Kidney capillary endothelial cell (primary cell): Measurements from ENCODE around the gene TRPM5.

Experiments
- DNase-seq: peaks from one replicate; pipeline ENCODE4 v3.0.0-alpha.2; 2018; ENCODE audit warnings: low spot score

The TRPM5 gene

GRCh38 chr11:2420502-2421225 lies 23.6 kb downstream of the TRPM5 start:
- DNase-seq = peak; percentile 70

DNA sequence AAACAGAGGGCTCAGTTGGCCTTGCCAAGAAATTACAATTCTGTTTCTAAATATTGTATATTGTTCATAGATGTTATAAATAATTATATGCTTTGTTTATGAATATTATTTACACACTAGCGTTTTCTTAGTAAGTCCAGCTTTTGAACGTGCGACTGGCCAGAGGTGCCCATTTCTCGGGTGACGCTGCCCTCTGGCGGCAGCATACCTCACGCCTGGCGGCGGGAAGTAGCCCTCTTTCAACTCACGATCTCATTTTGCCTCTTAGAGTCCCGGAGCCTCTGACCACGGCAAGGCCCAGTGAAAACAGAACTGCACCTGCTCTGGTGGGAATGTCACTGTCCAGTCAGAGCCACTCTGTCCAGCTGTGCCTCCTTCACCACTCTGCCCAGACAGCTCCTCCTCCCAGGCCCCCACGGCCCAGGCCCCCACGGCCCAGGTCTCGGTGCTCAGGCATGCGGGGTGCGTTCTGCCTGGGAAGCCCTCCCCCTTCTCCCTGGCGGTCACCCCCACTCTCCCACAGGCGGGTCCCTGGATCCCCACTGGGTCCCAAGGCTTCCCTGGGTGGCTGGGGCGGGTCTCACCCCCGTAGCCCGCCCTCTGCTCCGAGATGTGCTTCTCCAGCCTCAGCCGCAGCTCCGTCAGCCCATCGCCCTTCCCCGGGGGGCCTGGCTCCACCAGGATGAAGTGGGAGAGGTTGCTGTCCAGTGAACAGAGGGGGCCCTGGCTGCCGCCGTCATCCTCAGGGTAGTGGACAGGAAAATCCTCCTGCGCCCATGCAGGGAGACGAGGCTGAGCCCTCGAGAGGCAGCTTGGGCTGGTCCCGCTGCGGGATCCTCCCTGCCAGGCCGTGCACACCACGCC lies 24.4 kb downstream of the TRPM5 start:
- DNase-seq = peak; percentile 70

- no peak for DNase-seq
These were observed 25.5 kb downstream of the TRPM5 start for GRCh38 chr11:2418693-2419360.

GRCh38 chr11:2417856-2418692 lies 26.2 kb downstream of the TRPM5 start:
- DNase-seq = no peak

- DNase-seq = no peak
These were observed 27.5 kb downstream of the TRPM5 start for GRCh38 chr11:2416765-2417164.

DNA sequence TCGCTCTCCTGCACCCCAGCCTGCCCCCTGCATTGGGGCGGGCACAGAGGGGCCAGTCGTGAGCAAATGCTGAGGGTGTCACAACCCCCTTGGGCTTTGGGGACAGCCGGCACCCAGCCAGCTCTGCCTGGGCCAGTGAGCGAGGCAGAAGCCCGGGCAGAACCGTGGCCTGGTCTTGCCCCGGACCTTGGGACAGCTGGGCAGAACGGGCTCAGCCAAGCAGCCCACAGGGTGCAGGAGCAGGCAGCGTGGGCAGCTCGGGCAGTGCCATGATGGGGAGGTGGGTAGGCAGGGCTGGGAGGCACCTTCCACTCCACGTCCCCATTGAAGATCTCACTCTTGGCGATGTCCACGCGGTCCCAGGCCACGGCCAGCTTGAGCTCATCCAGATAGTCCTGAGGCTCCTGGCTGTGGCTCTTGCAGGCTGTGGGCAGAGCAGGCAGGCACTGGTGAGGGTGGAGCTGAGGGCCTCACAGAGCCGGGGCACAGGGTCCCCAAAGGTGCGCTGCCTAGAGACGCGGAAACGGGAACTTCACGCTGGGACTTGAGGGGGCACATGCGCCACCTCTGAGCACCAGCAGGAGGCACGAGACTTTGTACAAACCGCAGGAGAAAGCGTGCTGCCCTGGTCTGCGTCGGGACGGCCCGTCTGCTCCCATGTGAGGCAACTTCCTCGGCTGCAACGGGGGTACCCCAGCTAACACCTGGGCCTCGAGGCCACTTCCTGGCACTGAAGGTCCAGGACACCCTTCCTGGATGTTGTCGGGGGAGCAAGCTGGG lies 28.5 kb downstream of the TRPM5 start:
- DNase-seq = no peak

DNA sequence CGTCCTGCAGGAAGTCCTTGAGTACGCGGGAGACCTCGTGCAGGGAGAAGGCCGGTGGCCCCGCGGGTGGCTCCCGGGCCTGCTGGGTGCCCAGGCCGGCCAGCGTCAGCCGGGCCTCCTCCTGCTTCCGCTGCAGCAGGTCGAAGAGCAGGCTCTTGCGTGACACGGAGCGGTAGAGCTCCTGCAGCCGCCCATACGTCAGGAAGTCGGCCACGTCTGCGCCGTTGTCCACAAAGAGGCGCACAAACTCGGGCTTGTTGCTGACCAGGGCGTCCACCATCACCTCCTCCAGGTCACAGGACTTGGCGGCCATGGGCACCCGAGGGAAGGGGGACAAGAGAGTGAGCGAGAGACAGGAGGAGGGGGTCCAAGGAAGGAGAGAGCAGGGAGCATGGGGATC lies 29.1 kb downstream of the TRPM5 start:
- no peak for DNase-seq

- no peak for DNase-seq
These were observed 29.7 kb downstream of the TRPM5 start for GRCh38 chr11:2414616-2415015.

DNA sequence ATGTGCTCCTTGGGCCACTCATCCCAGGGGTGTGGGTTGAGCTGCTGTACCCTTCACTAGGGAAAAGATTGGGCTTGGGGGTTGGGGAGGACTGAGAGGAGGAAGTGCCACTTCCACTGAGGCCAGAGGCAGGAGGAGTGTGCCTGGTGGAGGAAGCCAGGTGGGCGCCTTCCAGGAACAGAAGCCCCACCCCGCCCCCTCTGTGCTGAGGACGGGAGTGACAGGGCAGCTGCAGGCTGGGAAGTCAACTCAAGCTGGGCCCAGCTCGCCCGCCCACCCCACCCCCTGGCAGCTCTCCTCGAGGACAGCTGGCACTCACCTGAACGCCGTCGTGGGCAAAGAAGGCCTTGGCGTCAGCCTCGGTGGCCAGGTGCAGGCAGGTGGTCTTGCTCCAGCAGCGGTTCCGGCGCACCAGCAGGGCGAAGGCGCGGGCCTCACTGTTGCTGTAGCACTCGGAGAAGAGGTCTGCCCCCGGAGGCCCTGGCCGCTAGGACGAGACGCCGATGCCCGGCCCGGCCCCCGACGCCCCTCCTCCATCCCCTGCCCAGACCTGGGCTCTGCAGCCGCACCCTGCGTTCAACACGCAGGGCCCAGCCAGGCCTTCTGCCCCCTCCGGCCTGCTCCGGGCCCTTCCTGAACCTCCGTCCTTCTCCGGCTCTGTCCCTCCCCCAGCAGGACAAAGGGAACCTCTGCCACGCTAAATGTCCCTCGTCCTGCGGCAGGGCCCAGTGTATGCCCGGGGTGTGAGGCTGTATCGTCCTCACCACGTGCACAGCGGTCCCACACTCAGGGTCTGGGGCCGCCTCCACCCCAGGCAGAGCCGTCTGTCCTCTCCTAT lies 30.4 kb downstream of the TRPM5 start:
- DNase-seq = no peak

DNA sequence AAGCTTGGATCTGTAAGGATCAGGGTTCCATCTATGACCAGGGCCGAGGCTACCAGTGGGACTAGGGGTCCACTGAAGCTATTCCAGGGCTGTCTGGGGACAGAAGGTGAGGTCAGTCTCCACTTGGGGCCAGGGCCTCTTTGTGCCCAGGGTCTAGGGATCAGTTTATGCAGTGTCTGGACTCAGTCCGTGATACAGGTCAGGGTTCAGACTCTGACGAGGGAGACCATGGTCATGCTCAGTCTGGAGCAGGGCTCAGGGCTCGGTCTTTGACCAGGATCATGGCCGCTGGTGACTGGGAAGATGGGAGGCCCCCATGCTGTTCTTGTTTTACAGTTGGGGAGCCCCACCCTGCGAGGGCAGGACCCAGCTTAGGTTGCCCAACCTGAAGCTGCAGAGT lies 32.0 kb downstream of the TRPM5 start:
- no peak for DNase-seq

- DNase-seq = no peak
These were observed 32.6 kb downstream of the TRPM5 start for GRCh38 chr11:2411446-2412305.

DNA sequence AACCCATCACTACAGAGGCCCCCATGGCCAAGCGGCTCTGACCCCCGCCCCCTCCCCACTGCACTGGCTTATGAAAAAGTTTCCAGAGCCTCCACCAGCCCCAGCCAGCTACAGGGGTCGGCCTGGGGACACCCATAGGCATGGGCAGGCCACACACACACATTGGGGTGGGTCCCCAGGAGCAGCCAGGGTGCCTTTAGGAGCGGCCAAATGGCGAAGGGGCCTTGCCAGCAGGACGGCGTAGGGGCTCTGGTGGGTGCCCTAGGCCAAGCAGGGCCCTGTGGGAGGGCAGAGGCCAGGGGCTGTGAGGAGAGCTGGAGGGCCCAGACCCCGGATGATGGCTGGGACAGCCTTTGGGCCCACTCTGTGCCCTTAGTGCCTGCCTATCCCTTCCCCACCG lies 33.7 kb downstream of the TRPM5 start:
- DNase-seq = no peak

DNA sequence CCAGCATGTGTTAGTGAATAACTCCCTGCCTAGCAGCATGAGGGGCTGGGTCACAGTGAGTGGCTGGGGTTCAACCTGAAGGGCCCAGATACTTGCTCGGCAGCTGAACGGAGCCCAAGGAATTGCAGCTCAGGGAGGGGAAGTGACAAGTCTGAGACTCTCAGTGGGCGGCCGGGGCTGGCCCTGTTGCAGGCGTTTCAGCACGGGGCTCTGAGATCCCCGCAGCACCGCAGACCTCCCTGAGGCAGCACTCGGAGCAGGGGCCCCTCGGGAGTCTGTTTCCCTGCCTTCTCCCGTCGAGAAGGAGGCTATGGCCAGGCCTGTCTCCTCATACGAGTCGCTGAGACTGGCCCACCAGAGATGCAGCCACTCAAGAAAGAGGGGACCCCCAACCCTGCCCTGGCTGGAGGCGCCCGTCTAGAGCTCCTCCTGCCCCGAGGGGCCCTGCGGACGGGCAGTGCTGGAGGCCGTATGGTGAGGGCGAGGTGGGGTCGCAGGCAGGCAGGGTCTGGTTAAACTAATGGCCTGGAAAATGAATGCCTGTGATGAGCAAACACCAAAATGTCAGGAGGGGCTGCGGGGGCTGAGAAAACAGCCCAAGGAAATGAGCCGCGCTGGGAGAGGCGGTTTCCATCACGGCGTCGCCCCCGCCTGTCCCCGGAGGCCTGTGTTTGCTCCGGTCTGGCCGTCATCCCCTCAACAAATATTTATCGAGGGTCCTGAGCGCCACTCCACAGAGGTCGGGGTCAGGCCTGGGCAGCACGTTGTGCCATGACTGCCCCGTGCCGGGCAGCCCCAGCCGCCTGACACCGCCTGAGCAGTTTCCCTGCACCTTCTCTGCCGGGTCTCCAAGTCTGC lies 34.5 kb downstream of the TRPM5 start:
- DNase-seq = no peak

GRCh38 chr11:2409126-2409525 lies 35.2 kb downstream of the TRPM5 start:
- DNase-seq = no peak

- DNase-seq = no peak
These were observed 35.6 kb downstream of the TRPM5 start for GRCh38 chr11:2408671-2409070.

- no peak for DNase-seq
These were observed 37.4 kb downstream of the TRPM5 start for GRCh38 chr11:2406878-2407410.

- DNase-seq = no peak
These were observed 37.9 kb downstream of the TRPM5 start for GRCh38 chr11:2406451-2406850.

GRCh38 chr11:2404735-2405196 lies 39.5 kb downstream of the TRPM5 start:
- no peak for DNase-seq
